Measurements from ENCODE around the gene C8B. TPM values are rescaled to one million over a fixed set of nuclear protein-coding genes. Genes with fewer than 3 reads are reported as not detected.
A peak's percentile ranks its signal among the peaks of the same experiment; 100 is the strongest.

Gene C8B
- total and polyA plus RNA-seq, 2 of the 13 experiments (the other 11 are each of a cell fraction or from before 2014, with no cell fraction given): 8.4 to 11.3 TPM

GRCh38 chr1:56910441-56910985 is 55.3 kb downstream of the C8B start (continued):
- no peak for TF ChIP-seq ZXDC (CRISPR knock-in tag; IDR thresholded peaks at IDR 0.05)
- no peak for TF ChIP-seq ZNF567 (CRISPR knock-in tag; IDR thresholded peaks at IDR 0.05; ENCODE audit: borderline replicate concordance)
- peak; percentile 92 for TF ChIP-seq HBP1 (CRISPR knock-in tag; IDR thresholded peaks at IDR 0.05; ENCODE audit: low read depth)
- TF ChIP-seq TEAD2 (CRISPR knock-in tag; IDR thresholded peaks at IDR 0.05): no peak
- 0 out of 2 replicates have a peak, but pooled peaks have one; percentile 52 for TF ChIP-seq ZNF589 (CRISPR knock-in tag; conservative IDR thresholded peaks at IDR 0.05)
- peak; percentile 36; the same call in 1 of the 2 replicates for TF ChIP-seq SP4 (CRISPR knock-in tag; IDR thresholded peaks at IDR 0.05)
- peak; percentile 100 for TF ChIP-seq RXRA (CRISPR knock-in tag; IDR thresholded peaks at IDR 0.05)
- TF ChIP-seq TAF15 (IDR thresholded peaks at IDR 0.05; ENCODE audit: low read depth, low read length, poor library complexity, severe bottlenecking): no peak
- TF ChIP-seq TOE1 (CRISPR knock-in tag; IDR thresholded peaks at IDR 0.05): no peak
- TF ChIP-seq BCL3 (CRISPR knock-in tag; IDR thresholded peaks at IDR 0.05): peak; percentile 73; the same call in 1 of the 2 replicates
- peak; percentile 69; the same call in 1 of the 2 replicates for TF ChIP-seq ZBTB10 (CRISPR knock-in tag; IDR thresholded peaks at IDR 0.05; ENCODE audit: borderline replicate concordance)
- TF ChIP-seq ZNF550 (CRISPR knock-in tag; IDR thresholded peaks at IDR 0.05; ENCODE audit: borderline replicate concordance): no peak
- peak; percentile 95 for TF ChIP-seq POGZ (CRISPR knock-in tag; IDR thresholded peaks at IDR 0.05)
- peak; percentile 22; the same call in 1 of the 2 replicates for TF ChIP-seq ZNF280D (CRISPR knock-in tag; IDR thresholded peaks at IDR 0.05)
- TF ChIP-seq ZNF580 (CRISPR knock-in tag; IDR thresholded peaks at IDR 0.05; ENCODE audit: borderline replicate concordance, low read depth): peak; percentile 87; the same call in 1 of the 2 replicates
- no peak for TF ChIP-seq BATF2 (CRISPR knock-in tag; IDR thresholded peaks at IDR 0.05)

Measured in HepG2 (cell line).